H54 (cell line): ENCODE results near the gene KCNK10.
"Not testable (repeated sequence)": the region's sequence is repeated elsewhere in the genome, so short reads cannot be mapped to it uniquely, and the experiment has no call there.

Experiments used
- DNase-seq: peaks from one replicate; pipeline ENCODE4 v3.0.0; 2011; ENCODE audit warnings: low spot score, mixed read lengths; ENCODE audit not compliant: insufficient read length
- FAIRE-seq: peaks from 3 replicates; lab custom pipeline; 2011; peaks lifted over from hg19 to GRCh38; lab: Jason Lieb, UNC
- POLR2A ChIP-seq: IDR thresholded peaks from 2 replicates; pipeline ENCODE4 v1.6.1; 2011; ENCODE audit warnings: low read depth, mild to moderate bottlenecking, low read length

KCNK10 gene

DNA sequence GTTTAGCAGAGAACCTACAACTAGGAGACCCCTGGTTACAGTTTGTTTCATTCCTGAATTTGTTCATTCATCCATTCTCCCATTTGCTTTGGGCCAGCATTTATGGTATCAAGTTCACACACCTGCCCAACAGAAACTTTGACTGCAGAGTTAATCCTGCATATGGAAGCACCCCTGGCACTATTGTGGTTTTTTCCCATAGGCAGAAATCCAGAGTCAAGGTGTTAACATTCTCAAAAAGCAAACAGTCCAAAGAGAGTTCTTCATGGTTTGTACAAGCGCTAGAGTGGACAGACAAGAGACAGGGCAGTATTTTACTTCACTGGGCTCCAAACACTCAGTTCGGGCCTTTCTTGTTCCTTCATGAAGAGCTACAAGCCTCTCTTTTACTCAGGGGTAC is 51.9 kb downstream of the KCNK10 start:
- no peak for DNase-seq
- FAIRE-seq: no peak
- no peak for TF ChIP-seq POLR2A

DNA sequence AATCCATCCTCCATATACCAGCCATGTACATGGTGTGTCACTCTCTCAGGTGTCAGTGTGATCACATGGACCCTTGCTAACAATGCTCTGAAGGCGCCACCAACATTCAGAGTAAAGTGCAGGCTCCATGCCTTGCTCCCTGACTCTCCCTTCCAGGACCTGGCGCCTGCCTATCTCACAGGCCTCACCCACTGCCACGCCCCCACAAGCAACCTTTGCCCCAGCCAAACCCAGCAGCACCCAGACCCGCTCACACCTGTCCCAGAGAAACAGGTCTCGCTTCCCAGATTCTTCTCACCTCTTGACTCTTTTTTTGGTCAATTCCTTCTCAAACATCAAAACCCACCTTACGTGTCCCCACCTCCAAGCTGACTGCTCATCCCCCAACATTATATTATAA is 52.3 kb downstream of the KCNK10 start:
- DNase-seq (no peak), FAIRE-seq (no peak)
- no peak for TF ChIP-seq POLR2A

GRCh38 chr14:88269806-88270420 is 53.2 kb downstream of the KCNK10 start:
- TF ChIP-seq POLR2A: no peak
- no peak for DNase-seq
- no peak for FAIRE-seq

DNA sequence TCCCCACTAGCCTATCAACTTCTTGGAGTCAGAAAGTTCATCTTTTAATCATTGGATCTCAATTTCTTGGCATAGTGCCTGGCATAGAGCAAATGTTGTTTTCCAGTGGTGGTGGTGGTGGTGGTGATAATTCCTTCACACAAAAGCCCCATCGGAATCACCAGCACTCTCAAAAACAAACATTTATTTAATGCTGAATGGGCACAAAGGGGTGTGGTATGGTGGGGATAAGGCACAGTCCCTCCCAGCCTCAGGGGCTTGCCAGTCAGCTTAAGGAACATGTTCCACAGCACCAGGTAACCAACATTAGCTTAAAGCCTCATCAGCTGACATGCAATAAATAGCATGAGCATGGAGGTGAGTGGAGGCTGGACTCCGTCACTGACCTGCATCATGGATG is 56.6 kb downstream of the KCNK10 start:
- no peak for DNase-seq
- FAIRE-seq: no peak
- TF ChIP-seq POLR2A: no peak

GRCh38 chr14:88264116-88264515 is 59.0 kb downstream of the KCNK10 start:
- FAIRE-seq (no peak), DNase-seq (no peak)
- TF ChIP-seq POLR2A: no peak

DNA sequence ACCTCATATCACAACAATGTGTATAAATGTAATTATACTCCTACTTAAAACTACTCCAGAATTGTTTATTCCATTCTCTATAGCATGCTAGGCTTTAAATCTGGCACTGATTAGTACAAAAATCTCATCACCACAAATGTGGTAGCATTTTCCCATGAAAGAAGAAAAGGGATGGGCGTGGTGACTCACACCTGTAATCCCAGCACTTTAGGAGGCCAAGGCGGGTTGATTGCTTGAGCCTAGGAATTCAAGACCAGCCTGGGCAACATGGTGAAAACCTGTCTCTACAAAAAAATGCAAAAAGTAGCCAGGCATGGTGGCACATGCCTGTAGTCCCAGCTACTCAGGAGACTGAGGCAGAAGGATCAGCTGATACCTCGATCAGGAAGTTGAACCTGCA is 61.8 kb downstream of the KCNK10 start:
- not testable (repeated sequence) for DNase-seq, FAIRE-seq

DNA sequence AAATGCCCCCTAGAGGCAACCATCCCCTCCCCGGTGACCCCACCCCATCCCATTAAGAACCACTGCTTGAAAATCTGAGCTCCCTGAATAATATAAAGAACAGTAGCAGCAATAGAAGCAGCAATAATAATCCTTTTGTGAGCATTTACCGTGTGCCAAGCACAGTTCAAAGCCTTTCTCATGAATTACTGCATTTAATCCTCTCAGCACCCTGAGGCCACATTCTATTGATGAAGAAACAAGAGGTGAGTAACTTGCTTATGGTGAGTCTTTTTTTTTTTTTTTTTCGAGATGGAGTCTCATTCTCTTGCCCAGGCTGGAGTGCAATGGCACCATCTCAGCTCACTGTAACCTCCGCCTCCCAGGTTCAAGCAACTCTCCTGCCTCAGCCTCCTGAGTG is 65.0 kb downstream of the KCNK10 start:
- DNase-seq: no peak
- FAIRE-seq: no peak
- TF ChIP-seq POLR2A: no peak

DNA sequence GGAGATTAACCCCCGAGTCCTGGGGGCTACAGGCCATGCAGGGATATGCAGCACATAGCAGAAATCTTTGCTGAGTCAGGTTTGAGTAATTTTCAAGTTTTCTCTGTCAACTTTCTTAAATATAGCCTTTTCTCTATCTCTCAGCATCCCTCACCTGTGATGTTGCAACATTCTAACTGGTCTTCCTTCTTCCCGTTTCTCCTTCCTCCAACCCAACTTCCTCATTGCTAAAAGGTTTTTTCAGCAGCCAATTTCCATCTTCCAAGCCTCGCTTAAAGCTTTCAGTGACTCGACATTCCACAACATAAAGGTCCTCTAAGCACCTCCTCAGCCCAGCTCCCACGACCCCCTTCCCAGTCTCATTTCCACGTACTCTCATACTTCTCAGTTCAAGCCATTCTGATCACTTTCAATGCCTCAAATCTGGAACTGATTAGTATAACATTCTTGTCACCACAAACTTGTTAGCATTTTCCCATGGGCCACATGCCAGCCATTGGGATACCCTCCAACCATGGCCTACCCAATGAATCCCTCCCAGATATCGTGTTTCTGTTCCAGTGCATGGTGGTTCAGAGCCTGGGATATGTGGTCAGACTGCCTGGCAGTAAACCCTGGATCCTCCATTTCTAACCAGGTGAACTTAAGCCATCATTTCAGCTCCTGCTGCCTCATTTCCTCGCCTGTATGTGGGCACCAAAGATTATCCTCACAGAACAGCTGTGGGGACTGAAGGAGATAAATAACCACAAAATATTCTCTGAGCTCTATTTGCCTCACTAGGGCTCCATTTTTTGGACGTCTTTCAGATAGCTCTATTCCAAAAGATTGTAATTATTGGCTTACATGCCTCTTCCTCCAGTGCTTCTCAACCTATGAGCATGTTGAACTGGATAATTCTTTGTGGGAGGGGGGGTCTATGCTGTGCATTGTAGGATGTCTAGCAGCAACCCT is 65.8 kb downstream of the KCNK10 start:
- DNase-seq (no peak), FAIRE-seq (no peak)
- TF ChIP-seq POLR2A: no peak

- FAIRE-seq (no peak), DNase-seq (no peak)
- no peak for TF ChIP-seq POLR2A
Observed at GRCh38 chr14:88255798-88256197, 67.3 kb downstream of the KCNK10 start.

DNA sequence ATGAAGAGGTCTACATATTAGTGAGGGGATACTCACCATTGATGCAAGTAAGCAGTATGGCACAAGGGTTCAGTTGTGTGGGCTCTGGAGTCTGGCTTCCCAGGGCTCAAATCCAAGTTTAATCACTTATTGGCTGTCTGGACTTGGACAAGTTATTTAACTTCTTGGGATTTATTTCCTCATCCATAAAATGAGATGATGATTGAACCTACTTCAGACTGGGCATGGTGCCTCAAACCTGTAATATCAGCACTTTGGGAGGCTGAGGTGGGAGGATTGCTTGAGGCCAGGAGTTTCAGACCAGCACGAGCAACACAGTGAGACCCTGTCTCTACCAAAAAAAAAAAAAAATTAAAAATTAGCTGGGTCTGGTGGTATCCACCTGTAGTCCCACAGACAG is 67.9 kb downstream of the KCNK10 start:
- DNase-seq: no peak
- TF ChIP-seq POLR2A: no peak
- no peak for FAIRE-seq

DNA sequence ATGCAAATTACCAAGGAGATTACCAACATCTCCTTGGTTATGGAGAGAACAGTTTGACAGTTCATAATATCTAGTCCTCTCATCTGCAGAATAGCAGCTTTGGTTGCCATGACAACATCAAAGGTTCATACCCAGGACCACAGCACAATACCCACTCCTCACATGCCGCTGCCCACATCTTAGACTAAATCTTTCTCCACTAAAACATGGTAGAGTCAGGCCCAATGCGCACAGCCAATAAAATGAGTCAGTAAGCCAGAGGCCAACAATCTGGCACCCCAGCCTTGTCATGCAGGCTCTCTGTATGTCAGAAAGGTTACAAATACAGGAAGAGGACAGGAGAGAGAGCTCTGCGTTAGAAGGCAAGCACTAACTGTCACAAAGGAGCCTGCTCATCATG is 70.6 kb downstream of the KCNK10 start:
- no peak for TF ChIP-seq POLR2A
- no peak for FAIRE-seq
- no peak for DNase-seq

DNA sequence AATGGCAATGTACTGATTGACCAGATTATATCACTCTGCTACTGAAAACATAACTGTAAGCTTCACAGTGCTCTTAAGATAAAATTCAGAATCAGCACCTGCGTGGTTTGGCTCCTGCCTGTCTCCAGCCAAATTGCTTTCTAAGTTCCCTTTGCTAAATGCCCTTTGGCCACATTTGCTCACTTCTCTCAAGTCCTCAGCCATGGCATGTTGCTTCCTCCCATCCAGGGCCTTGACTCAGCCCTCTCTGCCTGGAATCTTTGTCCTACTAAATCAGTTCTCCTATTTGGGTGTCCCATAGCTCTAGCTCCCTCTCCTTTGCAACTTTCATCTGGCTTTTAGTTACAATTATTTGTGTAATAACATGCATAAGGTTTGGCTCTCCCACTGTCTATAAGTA is 71.4 kb downstream of the KCNK10 start:
- no peak for FAIRE-seq
- no peak for DNase-seq
- no peak for TF ChIP-seq POLR2A

GRCh38 chr14:88249266-88249665 is 73.8 kb downstream of the KCNK10 start:
- FAIRE-seq (no peak), DNase-seq (no peak)

DNA sequence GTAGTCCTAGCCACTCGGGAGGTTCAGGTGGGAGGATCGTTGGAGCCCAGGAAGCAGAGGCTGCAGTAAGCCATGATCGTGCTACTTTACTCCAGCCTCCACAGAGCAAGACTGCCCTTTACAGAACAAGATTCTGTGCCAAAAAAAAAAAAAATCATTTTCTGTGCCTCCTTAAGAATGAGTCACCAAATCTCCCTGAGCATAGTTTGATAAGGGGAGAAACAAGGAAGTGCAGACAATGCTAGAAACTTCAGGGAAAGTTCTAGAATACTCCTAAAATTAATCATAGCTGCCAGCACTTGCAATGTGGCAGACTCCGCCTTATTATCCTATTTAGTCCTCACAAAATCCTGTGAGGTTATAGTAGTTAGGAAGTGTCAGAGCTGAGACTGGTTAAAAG is 74.5 kb downstream of the KCNK10 start:
- TF ChIP-seq POLR2A: no peak
- FAIRE-seq (no peak), DNase-seq (no peak)

More at GRCh38 chr14:88249266-88249665, 73.8 kb downstream of the KCNK10 start:
- no peak for TF ChIP-seq POLR2A

GRCh38 chr14:88247228-88247627 is 75.8 kb downstream of the KCNK10 start:
- FAIRE-seq (no peak), DNase-seq (no peak)
- TF ChIP-seq POLR2A: no peak
